ENCODE data around the gene SIRT1.

GRCh38 chr10:67836972-67837371 lies 47.5 kb upstream of the SIRT1 start:
- no peak for TF ChIP-seq CTCF (conservative IDR thresholded peaks at IDR 0.05; ENCODE audit: low read length)
- TF ChIP-seq EZH2phosphoT487 (IDR thresholded peaks at IDR 0.05; ENCODE audit: borderline replicate concordance, low read depth, low read length) = no peak
